ENCODE data around the gene MEP1B.
"Not testable (repeated sequence)": the region's sequence is repeated elsewhere in the genome, so short reads cannot be mapped to it uniquely, and the experiment has no call there.

MEP1B gene

DNA sequence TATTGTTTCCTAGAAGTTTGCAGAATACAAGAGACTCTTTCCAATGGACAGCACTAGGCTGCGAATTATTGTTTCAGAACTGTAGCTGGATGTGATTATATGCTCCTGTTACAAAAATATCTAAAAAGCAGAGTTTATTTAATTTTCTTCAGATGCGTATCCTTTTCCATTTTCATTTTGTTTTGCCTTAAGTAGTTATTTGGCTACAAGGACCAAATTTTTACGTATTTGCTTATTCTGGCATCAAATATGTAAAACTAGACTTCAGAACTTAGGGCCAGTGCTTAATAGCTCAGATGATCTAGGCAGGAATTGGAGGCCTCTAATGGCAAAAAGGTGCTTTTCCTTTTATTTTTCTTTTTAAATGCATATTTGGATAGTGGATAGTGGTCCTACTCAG lies 18.7 kb downstream of the MEP1B start:
- H3K4me3 ChIP-seq (replicated peaks; ENCODE audit: low read depth, low read length), result no peak overlapping the region
- TF ChIP-seq CTCF (IDR thresholded peaks at IDR 0.05; ENCODE audit: low read depth, low read length, missing control alignments), result no peak
- DNase-seq (ENCODE audit: extremely low read depth, low read depth), result no peak

- no peak for TF ChIP-seq CTCF (IDR thresholded peaks at IDR 0.05; ENCODE audit: low read depth, low read length, missing control alignments)
- DNase-seq (ENCODE audit: extremely low read depth, low read depth), result no peak
- no peak overlapping the region for H3K4me3 ChIP-seq (replicated peaks; ENCODE audit: low read depth, low read length)
Observed at GRCh38 chr18:32209685-32210445, 20.0 kb downstream of the MEP1B start.

DNA sequence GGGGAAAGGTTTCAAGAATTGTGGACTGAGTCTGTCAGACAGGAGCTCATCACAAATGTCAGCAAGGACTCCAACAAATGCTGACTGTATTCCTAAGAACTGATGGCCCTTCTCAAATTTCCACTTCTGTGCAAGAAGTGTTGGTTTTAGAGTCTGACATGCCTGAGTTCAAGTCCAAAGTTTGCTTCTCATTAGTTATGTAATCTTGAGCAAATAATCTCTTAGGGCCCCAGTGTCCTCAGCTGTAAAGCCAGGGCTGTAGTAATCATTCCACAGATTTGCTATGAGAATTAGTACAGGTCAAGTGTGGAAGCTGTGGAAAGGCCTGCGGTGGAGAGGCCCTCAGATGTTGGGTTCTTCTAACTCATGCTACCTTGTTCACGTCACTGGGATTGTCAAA lies 23.9 kb downstream of the MEP1B start:
- H3K4me3 ChIP-seq (replicated peaks; ENCODE audit: low read depth, low read length), result no peak overlapping the region
- no peak for DNase-seq (ENCODE audit: extremely low read depth, low read depth)
- no peak for TF ChIP-seq CTCF (IDR thresholded peaks at IDR 0.05; ENCODE audit: low read depth, low read length, missing control alignments)

GRCh38 chr18:32216390-32216789 lies 26.6 kb downstream of the MEP1B start:
- no peak for TF ChIP-seq CTCF (IDR thresholded peaks at IDR 0.05; ENCODE audit: low read depth, low read length, missing control alignments)
- no peak overlapping the region for H3K4me3 ChIP-seq (replicated peaks; ENCODE audit: low read depth, low read length)
- no peak for DNase-seq (ENCODE audit: extremely low read depth, low read depth)

- no peak for DNase-seq (ENCODE audit: extremely low read depth, low read depth)
- no peak for TF ChIP-seq CTCF (IDR thresholded peaks at IDR 0.05; ENCODE audit: low read depth, low read length, missing control alignments)
- no peak overlapping the region for H3K4me3 ChIP-seq (replicated peaks; ENCODE audit: low read depth, low read length)
Observed at GRCh38 chr18:32219431-32220018, 29.7 kb downstream of the MEP1B start.

DNA sequence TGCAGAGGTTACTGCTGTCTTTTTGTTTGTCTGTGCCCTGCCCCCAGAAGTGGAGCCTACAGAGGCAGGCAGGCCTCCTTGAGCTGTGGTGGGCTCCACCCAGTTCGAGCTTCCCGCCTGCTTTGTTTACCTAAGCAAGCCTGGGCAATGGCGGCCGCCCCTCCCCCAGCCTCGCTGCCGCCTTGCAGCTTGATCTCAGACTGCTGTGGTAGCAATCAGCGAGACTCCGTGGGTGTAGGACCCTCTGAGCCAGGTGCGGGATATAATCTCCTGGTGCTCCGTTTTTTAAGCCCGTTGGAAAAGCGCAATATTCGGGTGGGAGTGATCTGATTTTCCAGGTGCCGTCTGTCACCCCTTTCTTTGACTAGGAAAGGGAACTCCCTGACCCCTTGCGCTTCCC lies 43.5 kb downstream of the MEP1B start:
- H3K4me3 ChIP-seq (replicated peaks; ENCODE audit: low read depth, low read length); DNase-seq (ENCODE audit: extremely low read depth, low read depth): not testable (repeated sequence)

GRCh38 chr18:32237049-32237448 lies 47.2 kb downstream of the MEP1B start:
- TF ChIP-seq CTCF (IDR thresholded peaks at IDR 0.05; ENCODE audit: low read depth, low read length, missing control alignments), result no peak
- no peak overlapping the region for H3K4me3 ChIP-seq (replicated peaks; ENCODE audit: low read depth, low read length)
- no peak for DNase-seq (ENCODE audit: extremely low read depth, low read depth)

All from HFF-Myc (cell line).